Measurements from ENCODE around the gene KLF11.

Gene KLF11

DNA sequence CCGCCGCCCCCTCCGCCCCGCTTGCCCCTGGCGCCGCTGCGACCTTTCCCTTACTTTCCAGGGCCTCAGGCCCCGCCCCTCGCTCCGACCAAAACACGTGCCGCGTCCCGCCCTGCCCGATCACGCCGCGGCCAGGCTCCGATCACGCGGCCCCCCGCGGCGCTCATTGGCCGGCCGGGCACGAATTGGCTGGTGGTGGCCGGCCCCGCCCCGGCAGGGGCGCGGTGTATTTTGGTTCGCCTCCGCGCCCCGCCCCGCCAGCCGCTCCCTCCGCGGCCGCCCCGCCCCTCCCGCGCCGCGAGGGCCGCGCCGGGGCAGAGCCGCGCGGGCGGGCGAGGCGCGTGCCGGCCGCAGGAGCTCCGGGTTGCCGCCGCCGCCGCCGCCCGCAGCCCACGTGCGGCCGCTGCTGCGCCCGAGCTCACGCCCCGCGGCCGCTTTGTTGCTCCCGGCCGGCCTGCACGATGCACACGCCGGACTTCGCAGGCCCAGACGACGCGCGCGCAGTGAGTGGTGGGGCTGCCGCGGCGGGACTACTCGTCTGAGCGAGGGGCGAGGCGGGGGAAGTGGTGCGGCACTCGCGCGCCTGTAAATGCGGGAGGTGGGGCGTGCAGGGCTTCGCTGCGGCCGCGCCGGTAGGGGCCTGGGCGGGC lies at the start of gene KLF11:
Gene KLF11, plus strand, starts transcription at position 295 of the 650 bp plus-strand sequence. Its CDS starts 167 bp downstream, at position 462.
- no peak for DNase-seq

DNA sequence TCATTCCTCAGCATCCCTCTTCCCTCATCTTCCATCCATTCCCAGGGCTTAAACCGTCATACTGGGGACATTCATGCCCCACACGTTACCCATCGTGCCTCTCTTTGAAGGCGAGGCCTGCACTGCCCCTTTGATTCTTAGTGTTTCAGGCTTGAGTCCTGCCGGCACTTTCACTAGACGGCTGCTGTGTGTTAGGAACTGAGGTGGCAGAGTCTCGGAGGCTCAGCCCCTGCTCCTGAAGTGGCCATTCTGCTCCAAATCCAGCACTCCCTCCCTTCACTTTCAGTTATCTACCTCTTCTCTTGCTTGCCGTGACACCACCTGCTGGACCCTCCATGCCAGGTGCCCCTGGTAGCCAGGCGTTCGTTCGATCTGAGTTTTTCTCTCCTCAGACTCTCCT lies 48.9 kb upstream of the KLF11 start:
- no peak for DNase-seq

DNA sequence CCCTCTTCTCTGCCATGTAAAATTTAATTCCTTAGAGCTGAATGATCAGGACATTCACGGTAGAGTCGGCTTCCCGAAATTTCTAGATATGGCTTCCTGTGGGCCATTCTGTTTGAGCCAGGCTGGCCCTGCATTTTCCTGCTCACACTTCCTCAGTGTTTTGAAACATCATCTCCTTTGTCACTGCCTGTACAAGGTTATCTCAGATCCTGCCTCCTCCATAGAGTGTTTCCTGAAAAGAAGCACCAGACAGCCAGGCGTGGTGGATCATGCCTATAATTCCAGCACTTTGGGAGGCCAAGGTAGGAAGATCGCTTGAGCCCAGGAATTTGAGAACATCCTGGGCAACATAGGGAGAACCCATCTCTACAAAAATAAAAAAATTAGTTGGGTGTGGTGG lies 48.3 kb upstream of the KLF11 start:
- DNase-seq: no peak

DNA sequence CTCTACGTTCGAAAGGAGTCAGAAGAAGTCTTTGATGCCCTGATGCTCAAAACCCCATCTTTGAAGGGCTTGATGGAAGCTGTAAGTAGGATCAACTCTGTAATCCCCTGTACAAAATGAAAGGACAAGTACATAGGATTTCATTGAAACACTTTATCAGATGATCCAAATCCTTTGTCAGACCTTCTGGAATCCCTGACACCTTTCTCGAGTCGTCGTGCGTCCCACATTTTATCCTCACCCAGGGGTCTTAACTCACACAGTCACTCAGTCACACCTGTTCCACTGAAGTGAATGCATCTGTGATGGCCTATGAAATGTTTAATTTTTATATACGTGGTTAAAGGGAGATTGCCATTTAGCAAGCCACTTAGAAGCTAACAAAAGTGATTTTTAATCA lies 47.0 kb upstream of the KLF11 start:
- no peak for DNase-seq

DNA sequence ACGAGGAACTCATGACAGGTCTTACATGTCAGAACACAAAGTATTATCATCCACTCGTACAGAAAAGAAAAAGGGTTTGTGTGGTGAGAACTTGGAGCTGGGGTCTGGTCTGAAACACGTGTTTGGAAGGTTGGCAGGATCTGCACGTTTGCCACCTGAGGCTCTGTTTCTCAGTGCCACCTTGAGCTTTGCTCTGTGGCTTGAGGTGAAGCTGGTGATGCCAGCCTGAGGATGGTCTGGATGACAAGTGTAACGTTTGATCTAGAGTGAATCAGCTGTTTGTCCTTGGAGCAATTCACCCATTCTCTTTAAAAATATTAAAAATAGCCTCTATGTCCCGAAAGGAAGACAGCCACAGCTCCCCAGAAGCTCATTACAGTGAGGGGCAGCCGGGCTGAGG lies 45.4 kb upstream of the KLF11 start:
- no peak for DNase-seq

DNA sequence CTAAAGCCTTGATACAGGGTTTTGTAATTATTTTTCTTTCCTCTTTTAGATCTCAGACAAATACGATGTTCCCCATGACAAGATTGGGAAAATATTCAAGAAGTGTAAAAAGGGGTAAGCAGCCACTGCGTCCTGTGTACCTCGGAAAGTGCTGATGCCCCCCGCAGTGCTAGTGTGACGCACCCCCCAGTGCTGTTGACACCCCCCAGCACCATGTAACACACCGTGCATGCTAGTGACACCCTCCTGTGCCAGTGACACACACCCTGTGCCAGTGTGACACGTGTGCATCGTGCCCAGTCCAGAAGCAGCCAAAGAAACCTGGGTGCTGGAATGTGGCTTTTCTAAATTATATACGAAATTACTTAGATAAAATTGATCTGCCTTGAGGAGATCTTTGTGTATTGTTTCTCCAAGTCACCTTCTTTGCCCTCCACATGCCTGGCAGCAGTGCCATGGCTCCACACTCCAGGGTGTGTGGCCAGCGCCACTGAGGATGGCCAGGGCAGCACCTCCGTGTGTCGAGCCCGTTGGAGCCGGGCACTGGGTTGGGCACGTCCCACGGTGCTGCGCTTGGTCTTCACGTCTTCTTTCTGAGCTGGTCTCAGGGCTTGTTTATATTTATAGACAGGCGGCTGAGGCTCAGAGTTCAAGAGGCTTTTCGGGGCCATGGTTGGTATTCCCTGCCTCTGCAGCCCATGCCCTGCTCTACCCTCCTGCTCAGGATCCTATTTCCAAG lies 44.3 kb upstream of the KLF11 start:
- DNase-seq: no peak

DNA sequence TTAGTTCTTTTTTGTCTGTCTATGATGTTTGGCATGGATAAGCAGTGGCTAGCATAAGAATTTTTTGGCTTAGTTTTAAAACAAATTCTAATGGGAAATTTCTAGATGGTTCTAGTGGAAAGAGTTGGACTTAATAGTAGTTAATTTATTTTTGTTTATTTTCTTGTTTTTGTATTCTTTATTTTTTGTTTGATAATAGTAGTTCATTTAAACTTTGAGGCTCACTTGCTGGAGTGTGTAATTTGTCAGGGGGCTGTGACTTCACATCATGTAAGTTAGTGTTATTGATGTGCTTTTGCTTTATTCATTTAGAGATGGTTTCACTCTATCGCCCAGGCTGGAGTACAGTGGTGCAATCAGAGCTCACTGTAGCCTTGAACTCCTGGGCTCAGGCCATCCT lies 43.7 kb upstream of the KLF11 start:
- no peak for DNase-seq

DNA sequence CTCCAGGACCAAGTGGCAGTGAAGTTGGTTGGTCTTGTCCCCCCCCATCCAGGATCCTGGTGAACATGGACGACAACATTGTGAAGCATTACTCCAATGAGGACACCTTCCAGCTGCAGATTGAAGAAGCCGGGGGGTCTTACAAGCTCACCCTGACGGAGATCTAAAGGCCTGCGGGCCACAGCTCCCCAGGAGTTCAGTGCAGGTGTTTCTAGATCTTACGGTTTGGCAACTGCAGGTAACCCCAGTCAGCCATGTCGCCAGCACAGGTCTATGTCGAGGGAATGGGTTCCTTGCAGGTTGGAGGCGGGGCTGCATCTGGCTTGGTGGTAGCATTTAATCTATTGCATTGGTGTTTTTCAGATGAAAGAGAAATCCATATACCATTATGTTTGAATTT lies 42.8 kb upstream of the KLF11 start:
- DNase-seq: no peak

DNA sequence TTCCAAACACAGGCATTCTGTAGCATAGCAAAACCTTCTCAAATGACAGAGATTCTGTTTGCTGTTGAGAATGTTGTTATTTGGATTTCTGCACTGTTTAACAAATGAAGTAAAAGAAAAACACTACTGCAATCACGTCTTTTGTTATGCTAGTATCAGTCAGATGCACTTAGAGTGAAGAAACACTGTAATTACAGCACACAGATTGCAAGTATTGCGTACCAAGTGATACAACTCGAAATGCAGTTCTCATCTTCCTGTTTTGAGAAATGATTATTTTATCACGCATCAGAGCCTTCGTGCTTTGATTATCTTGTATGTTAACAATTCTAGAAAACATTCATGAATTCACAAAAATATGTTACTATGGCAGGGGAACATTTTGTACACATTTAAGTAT lies 41.8 kb upstream of the KLF11 start:
- no peak for DNase-seq

DNA sequence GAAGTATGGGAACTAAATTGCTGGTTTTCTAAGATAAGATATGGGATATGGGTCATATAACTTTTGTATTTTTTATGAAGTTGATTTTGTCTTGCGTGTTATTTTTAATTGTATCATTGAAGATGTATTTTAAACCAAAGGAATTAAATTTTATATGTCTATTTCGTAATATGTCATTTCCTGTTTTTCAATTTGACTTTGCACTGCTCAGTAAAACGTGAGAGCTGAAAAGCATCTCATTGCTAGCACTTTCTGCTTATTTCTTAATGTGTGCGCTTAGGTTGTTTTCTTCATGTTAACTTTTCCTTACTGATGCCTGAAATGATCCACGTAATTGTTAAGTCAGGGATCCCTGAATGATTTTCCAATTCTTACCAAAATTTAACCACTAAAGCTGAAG lies 41.2 kb upstream of the KLF11 start:
- no peak for DNase-seq

DNA sequence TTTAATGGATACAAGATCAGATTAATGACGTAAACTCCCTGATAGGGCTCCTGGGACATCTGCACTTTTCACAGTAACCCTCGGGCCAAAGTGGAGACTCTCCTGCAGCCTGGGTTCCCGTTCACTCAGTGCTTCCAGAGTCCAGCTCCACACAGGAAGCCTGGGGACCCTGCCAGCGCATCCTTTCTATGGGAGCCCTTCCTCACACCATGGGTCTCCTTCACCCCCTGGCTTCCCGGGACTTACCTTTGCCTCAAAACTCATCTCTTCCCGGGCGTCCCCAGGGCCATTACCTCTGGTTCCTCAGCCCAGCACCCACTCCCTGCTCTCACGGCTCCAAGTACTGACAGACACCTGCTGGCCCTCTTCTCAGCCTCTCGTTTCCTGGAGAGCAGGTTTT lies 40.7 kb upstream of the KLF11 start:
- no peak for DNase-seq

DNA sequence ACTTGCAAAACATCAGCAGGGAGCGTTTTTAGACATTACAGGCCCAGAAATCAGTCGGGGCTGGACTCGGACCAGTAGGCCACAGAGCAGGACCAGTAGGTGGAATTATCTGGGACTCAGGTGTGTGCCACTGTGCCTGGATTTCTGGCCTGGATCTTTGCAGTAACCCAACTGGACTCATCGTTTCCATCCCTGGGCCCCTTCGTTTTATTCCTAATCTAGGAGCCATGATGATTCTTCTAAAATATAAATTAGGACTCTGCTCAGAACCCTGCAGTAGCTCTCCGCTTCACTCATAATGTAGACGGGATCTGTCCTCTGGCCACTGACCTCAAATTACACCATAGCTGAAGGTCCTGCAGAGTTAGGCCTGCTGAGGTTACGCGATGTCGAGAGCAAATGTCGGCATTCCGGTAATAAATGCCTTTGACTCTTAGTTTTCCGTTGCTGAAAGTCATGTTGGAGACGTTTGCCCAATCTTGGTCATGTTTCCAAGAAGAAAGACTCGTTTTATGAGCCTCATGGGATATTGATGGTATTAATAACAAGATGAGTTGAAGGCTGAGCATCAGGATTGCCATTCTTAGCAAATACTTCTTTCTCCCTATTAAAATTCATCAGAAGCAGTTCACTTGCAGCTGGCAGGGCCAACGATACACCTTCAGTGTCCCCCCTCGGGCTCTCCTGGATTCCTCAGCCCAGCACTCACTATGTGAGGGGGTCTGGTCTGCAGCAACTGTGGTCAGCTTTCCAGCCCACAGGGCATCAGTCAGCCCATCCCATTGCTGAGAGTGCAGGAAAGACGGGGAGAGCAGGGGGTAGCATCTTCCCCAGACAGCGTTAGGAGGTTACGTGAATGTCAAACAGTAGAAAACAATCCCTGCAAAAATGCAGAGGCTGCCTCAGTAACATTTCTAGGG lies 39.9 kb upstream of the KLF11 start:
- DNase-seq: no peak

DNA sequence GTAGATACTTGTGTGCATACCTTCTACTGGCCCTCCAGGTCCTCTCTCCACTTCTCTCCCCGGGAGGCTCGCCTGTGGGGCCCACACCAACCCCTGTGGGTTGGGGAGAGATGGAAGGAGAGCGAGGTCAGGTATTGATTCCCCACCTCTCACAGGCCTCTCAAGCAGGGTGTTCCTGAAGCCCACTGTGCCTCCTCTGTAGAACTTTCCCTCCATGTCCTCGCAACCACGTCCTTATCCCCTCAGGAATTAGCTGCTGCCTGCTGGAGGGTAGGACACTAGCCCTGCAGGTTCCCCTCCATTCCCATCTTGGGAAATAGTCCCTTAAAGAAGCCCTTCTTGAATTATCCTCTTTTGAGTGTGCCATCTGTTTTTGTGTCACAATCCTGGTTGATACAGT lies 38.9 kb upstream of the KLF11 start:
- no peak for DNase-seq

DNA sequence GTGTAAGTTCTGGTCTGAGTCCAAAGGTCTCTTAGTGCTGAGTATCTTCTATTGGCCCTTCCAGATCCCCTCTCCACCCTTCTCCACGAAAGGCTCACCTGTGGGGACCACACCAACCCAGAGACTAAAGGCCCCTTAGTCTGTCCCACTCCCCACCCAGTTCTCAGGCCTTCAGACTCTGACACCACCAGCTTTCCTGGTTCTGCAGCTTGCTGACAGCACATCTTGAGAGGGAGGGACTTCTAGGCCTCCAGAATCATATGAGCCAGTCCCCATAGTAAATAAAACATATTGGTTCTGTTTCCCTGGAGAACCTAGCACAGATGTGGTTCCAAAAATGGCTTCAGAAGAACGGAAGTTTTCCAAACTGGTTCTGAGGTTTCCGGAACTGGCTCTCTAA lies 38.5 kb upstream of the KLF11 start:
- no peak for DNase-seq

DNA sequence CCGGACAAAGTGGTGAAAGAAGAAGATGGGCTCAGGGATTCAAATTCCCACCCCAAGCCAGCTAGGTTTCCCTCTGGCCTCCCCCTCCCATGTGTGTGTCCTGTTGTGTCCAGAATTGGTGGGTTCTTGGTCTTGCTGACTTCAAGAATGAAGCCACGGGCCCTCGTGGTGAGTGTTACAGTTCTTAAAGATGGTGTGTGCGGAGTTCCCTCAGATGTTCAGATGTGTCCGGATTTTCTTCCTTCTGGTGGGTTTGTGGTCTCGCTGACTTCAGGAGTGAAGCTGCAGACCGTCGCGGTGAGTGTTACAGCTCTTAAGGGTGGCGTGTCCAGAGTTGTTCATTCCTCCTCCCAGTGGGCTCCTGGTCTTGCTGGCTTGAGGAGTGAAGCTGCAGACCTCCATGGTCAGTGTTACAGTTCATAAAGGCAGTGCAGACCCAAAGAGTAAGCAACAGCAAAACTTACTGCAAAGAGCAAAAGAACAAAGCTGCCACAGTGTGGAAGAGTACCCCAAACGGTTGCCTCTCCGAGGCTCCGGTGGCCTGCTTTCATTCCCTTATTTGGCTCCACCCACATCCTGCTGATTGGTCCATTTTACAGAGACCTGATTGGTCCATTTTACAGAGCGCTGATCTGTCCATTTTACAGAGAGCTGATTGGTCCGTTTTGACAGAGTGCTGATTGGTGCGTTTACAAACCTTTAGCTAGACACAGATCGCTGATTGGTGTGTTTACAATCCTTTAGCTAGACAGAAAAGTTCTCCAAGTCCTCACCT lies 37.7 kb upstream of the KLF11 start:
- DNase-seq: no peak

DNA sequence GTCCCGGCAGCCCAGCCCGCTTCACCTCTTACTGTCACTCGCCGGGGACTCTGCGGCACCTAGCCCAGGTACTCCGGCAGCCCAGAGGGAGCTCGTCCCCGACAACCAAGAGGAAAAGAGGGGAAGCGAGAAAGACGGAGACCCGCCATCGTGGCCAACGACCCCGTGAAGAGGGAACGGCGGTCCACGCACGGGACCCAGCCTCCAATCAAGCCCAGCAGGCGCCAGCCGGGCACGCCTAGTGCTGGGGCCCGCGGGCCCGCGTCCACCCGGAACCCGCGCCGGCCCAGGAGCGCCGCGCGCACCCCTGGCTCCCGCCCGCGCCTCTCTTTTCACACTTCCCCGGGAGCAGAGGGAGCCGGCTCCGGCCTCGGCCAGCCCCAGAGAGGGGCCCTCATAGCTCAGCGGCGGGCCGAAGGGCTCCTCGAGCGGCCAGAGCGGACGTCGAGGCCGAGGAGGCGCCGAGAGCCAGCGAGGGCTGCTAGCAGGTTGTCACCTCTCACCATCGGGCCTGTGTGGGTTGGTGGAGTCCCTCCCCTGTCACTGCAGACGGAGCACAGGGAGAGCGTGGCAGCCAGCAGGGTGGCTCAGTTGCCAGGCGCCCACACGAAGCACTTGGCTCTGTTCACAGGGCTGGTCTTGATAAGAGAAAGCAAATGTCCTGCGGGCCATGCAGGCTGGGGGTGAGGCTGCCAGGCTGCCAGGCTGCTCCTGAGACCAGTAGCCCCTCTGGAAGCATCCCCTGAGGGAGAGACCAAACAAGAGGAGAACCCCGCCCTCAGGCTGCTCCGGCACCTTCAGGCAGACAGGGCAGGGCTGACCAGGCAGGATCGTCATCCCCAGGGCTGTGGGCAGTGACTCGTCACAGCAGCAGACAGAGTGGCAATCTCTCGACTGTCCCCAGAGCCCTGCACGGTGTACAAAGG lies 36.9 kb upstream of the KLF11 start:
- no peak for DNase-seq

DNA sequence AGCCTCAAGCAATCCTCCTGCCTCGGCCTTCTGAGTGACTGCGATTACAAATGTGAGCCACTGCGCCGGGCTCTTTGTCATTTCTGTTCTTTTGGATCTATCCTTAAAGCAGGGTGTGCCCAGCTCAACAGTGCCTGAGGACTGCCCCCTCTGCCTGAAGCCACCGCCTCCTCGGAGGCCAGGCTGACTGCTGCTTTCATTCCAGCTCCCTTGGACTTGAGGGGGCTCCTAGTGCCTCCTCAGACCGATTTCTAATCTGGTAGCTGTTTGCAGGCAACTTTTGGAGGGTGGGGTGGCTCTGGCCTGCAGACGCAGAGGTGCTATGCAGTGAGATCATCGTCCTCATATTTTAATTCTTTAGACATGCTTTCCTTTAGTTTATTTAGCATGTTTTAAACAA lies 35.9 kb upstream of the KLF11 start:
- DNase-seq: no peak

DNA sequence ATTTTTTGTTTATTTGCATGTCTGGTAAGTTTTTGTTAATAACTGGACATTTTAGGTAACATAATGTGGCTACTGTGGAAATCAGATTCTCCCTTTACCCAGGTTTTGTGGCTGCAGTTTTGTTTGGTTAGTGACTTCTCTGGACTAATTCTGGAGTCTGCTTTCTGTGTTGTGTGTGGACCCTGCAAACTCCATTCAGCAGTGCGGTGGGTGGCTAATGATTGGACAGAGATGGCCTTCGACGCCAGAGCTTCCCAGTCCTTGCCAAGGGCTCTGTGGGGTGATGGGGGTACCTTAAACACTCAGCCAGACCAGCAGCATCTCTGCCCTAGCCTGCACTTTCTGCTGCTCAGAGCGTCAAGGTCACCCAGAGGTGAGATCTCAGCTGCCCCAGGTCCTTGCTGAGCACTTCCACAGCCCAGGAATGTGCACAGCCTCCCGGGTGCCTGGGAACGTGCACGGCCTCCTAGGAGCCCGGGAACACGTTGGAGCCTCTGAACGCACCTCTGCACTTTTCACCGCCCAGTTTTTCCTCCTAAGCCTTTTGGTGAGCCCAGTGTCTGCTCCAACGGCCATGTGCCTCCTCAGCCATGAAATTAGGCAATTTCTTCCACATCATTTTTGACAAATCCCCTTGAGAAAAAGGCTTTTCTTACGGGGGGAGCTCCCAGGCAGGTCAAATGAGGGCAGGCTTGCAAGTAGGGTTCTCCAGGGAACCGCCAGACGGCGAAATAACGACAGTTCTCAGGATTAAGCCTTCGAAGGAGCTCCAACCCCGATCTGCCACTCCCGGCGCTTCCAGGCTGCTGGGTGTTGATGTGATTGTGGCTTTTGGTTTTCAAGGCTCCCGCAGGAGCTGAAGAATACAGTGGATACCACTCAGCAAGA lies 35.2 kb upstream of the KLF11 start:
- no peak for DNase-seq

DNA sequence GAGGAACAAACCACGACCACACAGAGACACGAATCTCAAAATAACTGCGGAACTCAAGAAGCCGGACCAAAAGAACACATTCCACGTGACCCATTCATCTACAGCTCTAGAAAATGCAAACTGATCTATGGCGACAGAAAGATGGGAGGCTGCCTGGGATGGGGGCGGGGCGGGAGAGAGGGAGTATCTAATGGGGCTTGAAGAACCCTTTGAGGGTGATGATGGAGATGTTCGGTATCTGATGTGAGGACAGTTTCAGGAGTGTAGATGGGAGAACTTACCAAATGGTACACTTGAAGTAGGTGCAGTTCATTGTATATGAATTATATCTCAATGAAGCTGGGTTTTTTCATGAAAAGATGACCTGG lies 34.6 kb upstream of the KLF11 start:
- DNase-seq: no peak

DNA sequence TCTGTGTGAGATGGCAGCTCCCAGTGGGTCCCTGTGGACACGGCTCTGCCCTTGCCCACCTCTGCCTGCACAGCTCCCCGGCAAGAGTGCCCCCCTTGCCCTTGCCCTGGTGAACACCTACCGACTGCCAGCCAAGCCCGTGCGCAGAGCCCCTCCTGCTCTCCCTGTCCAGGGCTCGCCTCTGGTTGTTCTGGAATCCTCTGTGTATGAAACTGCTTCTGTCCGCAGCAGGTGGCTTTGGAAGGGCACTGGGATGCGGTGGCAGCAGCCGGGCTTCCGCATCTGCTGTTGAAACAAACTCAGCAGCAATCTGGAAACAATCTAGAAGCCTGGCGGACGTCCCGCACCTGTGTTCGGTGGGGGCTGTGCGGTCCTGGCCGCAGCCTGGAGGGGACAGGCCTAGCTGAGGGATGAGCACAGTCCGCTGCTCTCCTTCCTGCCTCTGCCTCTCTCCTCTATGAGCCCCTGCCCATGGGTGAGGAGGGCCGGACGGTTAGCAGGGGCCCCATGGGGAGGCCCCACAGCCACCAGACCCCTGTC lies 34.0 kb upstream of the KLF11 start:
- DNase-seq: no peak
